DMS114 treated with DMSO at 0.1 percent for 48 hours (cell line): ENCODE results near the gene POLR1A.
A peak's percentile ranks its signal among the peaks of the same experiment; 100 is the strongest.

Source experiments
- DNase-seq: peaks from one replicate; lab custom pipeline; 2025; ENCODE audit not compliant: unreplicated experiment; lab: John Stamatoyannopoulos, UW

The POLR1A gene

GRCh38 chr2:86097114-86097896, 8.4 kb downstream of the POLR1A start:
- DNase-seq, result no peak

DNA sequence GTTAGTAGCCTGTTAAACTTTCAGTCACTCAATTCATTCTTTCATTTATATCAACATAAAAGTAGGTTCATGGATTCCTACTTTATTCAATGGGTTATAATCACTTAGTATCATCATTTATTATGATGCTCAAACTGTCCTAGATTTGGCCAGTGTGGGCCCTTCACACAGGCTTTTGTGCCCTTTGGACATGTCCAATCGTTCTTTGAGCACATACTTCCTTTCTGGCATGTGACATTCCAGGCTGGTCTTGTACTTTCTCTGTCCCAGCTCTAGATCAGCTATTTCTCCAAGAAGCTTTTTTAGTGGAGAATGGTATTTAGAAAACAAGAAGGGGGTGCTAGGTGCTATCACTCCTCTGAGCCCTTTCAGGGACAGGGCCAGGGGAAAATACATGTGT, 11.5 kb downstream of the POLR1A start:
- no peak for DNase-seq

DNA sequence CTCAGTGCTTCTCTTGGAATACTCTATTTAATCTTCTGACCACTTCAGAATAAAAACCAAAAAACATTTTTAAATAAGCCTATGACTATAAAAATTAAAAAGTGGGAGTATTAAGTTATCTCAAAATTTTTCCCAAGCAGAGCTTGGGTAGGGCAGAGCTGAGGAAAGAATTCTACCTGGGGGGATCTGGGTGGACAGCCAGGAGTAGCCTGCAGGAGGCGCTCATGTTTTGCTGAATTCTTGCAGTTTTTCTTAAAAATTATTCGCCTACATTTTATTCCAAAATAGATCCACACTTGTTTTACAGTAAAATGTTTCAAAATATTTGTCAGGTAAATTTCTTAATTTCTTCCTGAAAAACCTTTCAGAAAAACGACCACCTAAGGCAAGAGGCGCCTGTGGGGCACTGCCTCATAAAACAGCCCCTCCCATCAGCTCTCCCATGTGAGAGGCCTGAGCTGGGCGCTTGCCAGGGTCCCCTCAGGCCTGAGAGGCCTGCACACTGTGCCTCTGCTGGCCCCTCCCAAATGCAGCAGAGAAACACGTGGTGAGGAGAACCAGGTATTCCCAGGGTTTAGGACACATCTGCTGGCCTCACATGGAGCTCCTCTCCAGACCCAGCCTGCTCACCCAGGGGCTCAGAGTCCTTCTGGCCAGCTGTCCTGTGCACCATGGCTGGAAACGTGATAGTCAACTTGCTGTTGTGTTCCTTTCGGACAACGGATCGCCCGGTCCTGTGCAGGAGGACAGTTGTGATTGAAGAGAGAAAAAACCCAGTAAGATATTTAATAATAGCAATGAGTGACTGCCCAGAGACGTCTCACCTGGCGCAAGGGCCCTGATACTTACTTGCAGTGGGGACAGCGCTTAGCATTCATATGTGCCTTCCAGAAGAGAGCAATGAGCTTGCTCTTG, 17.5 kb downstream of the POLR1A start:
- DNase-seq, result no peak

DNA sequence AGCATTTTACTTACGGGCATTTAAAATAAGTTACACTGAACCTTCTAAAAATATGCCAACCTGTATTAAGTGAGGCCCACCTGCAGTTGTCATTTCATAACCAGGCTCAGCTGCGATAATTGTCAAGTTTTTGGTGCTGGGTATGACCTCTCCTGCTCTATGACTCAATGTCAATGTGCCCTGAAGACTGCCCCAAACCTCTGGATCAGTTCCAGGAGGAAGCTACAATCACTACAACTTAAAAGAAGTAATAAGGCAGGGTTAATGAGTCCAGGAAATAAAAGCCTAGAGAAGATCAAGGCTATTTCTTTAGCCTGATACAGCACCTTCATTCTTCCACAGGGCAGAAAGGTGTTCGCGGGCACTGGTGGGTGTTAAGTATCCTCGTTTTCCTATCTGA, 22.9 kb downstream of the POLR1A start:
- DNase-seq, result no peak

- DNase-seq, result no peak
Observed at GRCh38 chr2:86081724-86082123, 24.0 kb downstream of the POLR1A start.

DNA sequence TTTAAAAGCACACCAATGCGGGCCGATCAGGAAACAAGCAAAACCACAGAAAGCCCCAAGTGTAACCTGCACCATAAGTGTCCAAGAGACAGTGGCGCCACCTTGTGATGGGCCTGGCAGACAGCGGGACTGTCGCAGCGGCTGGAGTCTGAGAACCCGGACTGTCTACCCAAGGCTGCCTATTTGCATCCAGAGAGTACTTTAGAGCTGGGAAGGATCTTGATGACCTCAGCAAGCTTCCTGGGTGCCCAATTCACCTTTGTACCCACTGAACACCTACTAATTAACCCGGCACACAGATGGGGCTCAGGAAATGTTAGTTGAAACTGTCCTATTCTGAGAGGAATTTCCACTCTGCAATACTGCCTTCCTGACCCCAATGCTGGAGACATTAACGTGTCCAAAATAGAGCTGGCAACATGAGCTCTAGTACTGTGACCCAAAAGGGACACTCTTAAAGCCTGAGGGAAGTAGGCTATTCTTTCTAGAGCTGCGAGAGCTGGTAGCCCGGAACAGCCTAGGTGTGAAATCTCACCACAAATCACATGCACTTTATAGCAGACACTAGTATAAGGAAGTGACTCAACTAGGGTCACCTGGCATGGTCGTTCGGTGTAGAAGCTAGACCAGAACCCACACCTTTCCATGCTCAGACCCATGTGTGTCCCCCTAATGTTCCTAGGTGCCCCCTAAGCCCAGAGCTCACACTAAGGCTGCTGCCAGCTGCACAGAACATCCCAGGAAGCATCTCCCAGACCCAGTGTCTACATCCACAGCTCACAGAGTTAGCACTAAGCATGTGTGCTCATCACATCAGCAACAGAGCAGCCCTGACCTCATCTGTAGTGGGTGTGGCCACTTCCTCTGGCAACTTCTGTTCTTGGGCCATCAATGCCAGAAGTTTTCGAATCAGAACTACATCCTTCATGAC, 25.4 kb downstream of the POLR1A start:
- DNase-seq, result peak; percentile 44

DNA sequence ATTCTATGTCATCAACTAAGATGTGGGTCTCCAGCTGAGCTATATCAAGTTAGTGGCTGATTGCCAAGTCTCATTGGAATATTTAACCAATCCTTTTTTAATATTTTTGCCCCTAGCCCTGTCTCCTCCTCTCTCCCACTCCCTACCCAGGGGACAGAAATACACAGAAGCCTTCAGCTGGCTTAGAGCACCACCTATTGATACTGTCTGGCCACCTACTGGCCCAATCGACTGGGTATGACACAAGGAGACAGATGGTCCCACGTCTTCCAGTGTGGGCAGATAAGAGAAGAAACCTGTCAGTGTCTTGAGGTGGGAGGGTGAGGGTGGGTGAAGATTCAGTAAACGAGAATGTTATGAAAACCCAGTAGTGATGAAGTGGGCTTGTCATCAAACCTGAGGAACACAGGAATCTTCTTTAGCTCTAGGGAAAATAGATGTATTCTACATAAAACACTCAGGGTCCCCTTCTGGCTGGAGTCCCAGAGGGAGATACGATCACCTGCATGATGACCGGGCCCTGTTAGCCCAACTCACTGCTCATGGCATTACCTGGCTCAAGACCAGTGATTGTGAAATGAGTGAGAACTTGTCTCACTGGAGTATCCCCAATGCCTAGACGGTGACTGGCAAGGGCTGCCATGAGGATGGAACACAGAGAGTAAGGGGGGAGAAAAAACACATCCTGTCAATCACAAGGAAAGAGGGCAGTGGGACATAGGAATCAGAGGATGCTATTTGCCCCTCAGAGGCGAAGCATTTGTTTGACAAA, 26.7 kb downstream of the POLR1A start:
- no peak for DNase-seq

DNA sequence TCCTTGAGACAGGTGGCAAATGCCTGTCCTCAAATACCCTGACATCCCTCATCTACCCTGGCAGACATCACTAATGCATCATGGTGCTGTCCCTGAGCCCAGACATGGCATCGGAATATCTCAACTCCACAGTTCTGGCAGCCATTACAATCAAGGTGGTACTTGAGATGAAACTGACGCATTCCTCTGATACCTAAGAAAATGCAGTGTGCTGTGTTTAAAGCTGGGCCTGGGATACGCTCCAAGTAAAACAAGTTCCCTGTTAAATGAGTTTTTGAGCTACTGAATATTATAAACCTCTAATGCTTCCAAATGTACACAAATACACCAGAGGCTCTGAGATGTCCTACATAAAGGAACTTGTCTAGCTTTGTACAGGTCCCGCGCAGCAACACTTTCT, 29.8 kb downstream of the POLR1A start:
- no peak for DNase-seq

DNA sequence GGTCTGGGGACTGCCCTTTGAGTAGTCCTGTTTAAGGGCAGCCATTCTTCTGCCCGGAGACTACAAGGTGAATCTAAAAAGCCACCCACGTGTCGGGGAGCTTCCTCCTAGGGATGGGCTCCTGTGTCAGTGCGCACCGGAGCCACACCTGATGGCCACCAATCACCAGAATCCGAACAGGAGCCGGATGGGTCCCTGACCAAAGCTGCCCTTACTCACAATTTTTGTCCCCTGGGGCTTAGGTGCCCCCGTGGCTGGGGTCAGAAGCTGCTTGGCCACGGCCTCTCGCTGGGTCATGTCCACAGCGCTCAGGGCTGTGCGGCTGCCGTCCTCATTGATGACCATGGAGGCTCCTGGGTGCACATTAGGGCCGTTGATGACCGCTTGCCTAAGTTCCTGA, 30.9 kb downstream of the POLR1A start:
- DNase-seq, result no peak

DNA sequence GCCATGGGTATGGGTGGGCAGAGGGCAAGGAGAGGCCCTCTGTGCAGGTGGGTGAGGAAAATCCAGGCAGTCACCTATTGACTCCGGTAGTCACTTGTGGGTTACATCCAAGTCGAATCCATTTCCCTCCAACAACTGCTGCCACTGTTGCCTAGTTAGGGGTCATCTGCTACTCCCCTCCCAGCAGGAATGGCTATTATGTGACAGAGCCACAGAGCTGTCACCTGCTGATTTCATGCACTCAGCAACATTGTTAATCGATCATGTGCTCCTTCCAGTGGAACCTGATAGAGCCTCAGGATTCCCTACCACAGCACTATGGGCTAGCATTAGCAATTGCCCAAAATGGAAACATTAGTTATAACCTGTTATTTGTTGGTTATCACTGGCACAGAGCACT, 31.4 kb downstream of the POLR1A start:
- no peak for DNase-seq

DNA sequence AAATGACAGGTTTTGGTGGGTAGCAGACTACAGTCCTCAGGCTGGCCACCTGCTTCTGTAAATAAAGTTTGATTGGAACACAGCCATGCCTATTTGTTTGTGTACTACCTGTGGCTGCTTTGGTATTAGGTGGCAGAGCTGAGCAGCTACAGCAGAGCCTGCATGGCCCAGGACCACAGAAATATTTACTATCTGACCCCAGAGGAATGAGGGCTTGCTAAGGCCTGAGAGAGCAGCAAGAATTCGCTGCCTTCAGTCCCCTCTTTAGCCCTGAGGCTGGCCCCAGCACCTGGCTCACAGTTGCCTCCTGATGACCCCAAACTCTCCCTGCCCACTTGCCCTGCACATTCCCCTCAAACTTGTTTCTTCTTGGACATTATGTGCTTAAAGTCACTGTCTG, 32.5 kb downstream of the POLR1A start:
- DNase-seq, result no peak

- no peak for DNase-seq
Observed at GRCh38 chr2:86072271-86072858, 33.3 kb downstream of the POLR1A start.

GRCh38 chr2:86070868-86071267, 34.8 kb downstream of the POLR1A start:
- no peak for DNase-seq

- no peak for DNase-seq
Observed at GRCh38 chr2:86069783-86070339, 35.8 kb downstream of the POLR1A start.

DNA sequence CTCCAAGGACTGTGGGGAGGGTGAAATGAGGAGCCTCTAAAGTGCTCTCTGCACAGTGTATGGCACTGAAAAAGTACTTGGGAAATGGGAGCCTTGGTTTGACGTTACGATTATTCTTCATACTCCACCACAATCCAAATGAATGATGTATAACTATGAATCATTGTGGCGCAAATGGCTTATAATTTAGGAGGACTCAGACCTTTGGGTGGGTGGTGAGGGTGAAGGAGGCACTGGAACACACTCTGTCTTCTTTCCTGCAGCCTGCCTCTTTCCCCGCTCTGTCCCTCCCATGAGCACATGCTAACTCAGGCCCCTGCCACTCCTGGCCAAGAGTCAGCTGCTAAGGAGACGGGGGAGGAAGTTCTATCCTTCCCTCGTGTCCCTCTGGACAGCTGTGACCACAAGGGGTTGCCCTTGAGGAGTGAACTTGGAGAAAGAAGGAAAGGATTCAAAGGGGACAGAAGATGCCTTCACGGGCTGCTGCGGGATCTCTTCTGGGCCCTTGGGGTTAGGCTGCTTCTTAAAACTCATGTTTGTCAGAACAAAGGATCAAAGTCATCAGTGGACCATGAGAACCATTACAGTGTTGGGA, 36.5 kb downstream of the POLR1A start:
- DNase-seq, result no peak

GRCh38 chr2:86068648-86069047, 37.0 kb downstream of the POLR1A start:
- DNase-seq, result no peak

GRCh38 chr2:86068136-86068588, 37.5 kb downstream of the POLR1A start:
- no peak for DNase-seq

GRCh38 chr2:86066915-86067314, 38.8 kb downstream of the POLR1A start:
- DNase-seq, result no peak

GRCh38 chr2:86066007-86066578, 39.6 kb downstream of the POLR1A start:
- DNase-seq, result no peak
